ENCODE results near the gene MATN4. TPM values are rescaled to one million over a fixed set of nuclear protein-coding genes. Genes with fewer than 3 reads are reported as not detected.

MATN4 gene
- total RNA-seq, 4 donors from 2014 or later, result not detected

DNA sequence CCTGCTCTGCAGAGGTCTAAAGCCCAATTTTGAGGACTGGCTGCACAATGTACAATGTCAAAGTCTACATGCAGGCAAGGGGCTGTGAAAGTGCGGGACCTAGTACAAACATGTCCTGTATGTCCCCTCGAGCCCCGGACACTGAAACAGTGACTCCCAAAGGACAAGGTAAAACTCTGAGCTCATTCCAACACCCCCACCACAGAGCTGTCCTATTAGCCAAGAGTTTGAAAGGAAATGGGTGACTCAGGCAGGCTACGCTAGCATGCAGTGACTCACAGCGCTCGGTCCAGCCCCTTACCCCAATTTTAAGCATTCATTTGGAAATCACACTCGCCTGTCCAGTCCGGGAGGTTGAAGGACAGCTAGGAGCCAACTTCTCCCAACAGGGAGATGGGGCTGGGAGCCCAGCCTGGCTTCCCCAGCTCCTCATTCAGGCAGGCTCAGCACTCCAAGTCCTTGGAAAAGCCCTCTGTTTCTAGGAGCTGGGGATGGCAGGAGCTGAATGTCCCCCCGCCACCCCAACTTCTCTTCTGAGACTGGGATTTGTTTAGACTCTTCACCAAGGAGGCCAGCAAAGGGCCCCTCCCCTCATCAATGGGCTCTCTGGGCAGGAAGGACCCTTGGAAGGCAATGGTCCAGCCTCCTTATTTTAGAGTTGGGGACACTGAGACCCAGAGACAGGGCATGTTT lies 36.2 kb upstream of the MATN4 start:
- Histone ChIP-seq H3K4me1 (peaks cover 57 to 81% of the 10 kb centered on the region in 2 donors), H3K27me3 (no peaks in the 10 kb centered on the region), H3K9me3 (no peaks in the 10 kb centered on the region), H3K27ac (peak overlapping the region; percentile 90 to 100 (median 98)), H3K4me3 (peak overlapping the region; percentile 53 to 97 (median 78)), H3K36me3 (no peaks in the 10 kb centered on the region)
- in situ Hi-C loops (cut with MboI; ENCODE audit: low sequenced_read_pairs in 4 of 4), result loop anchor here in 2 of 4 donors (25.0 kb wide), 2 partner anchors 1132 to 1157 kb away; partner anchors contain the start of genes JPH2 (in 1 of the 2) and OSER1 (in 1 of the 2)
- ATAC-seq (peak; percentile 33 to 42), DNase-seq (peak; percentile 64 to 91)
- peak; percentile 88 to 93 for TF ChIP-seq POLR2A (IDR thresholded peaks at IDR 0.05)
- TF ChIP-seq, protein P1, sequence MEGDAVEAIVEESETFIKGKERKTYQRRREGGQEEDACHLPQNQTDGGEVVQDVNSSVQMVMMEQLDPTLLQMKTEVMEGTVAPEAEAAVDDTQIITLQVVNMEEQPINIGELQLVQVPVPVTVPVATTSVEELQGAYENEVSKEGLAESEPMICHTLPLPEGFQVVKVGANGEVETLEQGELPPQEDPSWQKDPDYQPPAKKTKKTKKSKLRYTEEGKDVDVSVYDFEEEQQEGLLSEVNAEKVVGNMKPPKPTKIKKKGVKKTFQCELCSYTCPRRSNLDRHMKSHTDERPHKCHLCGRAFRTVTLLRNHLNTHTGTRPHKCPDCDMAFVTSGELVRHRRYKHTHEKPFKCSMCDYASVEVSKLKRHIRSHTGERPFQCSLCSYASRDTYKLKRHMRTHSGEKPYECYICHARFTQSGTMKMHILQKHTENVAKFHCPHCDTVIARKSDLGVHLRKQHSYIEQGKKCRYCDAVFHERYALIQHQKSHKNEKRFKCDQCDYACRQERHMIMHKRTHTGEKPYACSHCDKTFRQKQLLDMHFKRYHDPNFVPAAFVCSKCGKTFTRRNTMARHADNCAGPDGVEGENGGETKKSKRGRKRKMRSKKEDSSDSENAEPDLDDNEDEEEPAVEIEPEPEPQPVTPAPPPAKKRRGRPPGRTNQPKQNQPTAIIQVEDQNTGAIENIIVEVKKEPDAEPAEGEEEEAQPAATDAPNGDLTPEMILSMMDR (IDR thresholded peaks at IDR 0.05 in 4 of 5, conservative IDR thresholded peaks at IDR 0.05 in 1 of 5), result no peak
- intact Hi-C loops (cut with DNase I; ENCODE audit: low total_unique reads), result no loop called here

DNA sequence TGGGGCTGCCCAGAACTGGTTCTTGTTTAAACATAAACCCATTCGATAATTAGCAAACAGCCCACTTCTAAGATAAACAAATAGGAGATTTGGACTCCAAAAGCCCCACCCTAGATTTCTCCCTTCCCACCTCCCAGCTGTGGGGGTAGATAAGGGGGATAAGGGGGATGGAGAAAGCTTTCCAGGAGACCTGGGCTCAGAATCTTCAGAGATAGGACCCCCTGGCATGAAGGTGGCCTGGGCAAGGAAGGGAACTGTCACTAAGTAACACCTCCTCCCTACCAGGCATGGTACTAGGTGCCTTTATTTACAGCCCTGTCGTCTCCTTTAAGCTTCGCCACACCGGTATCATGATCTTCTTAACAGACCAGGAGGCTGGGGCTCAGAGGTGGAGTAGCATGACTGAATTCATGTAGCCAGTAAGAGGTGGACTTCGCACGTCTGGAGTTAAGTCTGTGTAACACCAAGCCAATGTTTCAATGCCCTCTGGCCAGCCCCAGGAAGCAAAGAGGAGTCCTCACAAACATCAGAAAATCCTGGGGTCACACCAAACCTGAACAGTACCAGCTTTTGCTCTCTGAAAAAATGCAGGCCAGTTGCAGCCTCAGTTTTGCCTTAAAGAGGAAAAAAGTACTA lies 35.6 kb upstream of the MATN4 start:
- in situ Hi-C loops (cut with MboI; ENCODE audit: low sequenced_read_pairs in 4 of 4) (loop anchor here in 2 of 4 donors (25.0 kb wide), 2 partner anchors 1131 to 1156 kb away; partner anchors contain the start of genes JPH2 (in 1 of the 2) and OSER1 (in 1 of the 2)), intact Hi-C loops (cut with DNase I; ENCODE audit: low total_unique reads) (loop anchor here (1.0 kb wide), 1 partner anchor 15 kb away; no protein-coding TSS in a partner anchor)
- peak overlapping the region; percentile 90 to 100 (median 98) for H3K27ac ChIP-seq
- no peak for ATAC-seq
- H3K9me3 ChIP-seq, result no peaks in the 10 kb centered on the region
- DNase-seq, result peak in 1 of 2 donors; percentile 65
- peak overlapping the region; percentile 17 to 97 (median 74) for H3K4me3 ChIP-seq
- H3K4me1 ChIP-seq, result peaks cover 64 to 83% of the 10 kb centered on the region in 2 donors
- no peaks in the 10 kb centered on the region for H3K27me3 ChIP-seq
- TF ChIP-seq POLR2A (IDR thresholded peaks at IDR 0.05), result no peak
- TF ChIP-seq, protein P1 (IDR thresholded peaks at IDR 0.05 in 4 of 5, conservative IDR thresholded peaks at IDR 0.05 in 1 of 5), result no peak
- H3K36me3 ChIP-seq, result no peaks in the 10 kb centered on the region

DNA sequence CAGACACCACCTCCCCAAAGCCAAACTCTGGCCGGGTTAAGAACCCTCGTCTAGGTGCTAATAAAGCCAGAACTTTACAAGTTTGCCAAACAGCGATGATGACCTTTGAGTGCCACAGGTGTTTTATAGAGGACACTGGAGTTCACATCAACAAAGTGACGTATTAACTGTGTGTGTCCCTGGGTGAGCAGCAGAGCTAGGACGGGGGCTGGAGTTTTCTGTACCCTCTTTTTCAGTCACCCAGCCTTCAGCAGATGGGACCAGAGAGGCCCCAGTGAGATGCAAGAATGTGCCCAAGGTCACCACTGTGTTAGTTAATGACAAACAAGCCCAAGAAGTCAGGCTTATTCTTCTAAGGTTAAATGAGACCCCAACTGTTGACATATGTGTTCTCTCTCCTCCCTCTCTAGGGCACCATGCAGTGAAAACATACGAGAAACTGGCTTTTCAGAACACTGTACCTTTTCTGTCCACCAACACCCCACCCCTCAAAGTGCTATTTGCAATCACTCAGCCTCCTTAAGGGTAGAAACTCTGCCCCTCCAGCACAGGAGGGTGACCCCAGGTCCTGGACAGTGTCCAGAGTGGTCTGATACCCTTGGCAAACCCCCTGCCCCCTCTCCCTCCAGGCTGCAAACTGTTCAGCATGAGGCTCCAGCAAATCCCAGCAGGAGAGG lies 34.9 kb upstream of the MATN4 start:
- peak overlapping the region; percentile 17 to 97 (median 74) for H3K4me3 ChIP-seq
- H3K4me1 ChIP-seq, result peaks cover 70 to 86% of the 10 kb centered on the region in 2 donors
- intact Hi-C loops (cut with DNase I; ENCODE audit: low total_unique reads), result loop anchor here (1.0 kb wide), 1 partner anchor 15 kb away; no protein-coding TSS in a partner anchor

More for the DNA sequence above, 34.9 kb upstream of the MATN4 start:
- Histone ChIP-seq H3K27me3 (no peaks in the 10 kb centered on the region), H3K27ac (peak overlapping the region; percentile 90 to 100 (median 98)), H3K9me3 (no peaks in the 10 kb centered on the region), H3K36me3 (no peaks in the 10 kb centered on the region)
- DNase-seq, result no peak
- TF ChIP-seq, protein P1 (IDR thresholded peaks at IDR 0.05 in 4 of 5, conservative IDR thresholded peaks at IDR 0.05 in 1 of 5), result no peak
- TF ChIP-seq POLR2A (IDR thresholded peaks at IDR 0.05), result no peak
- peak; percentile 5 for ATAC-seq
- in situ Hi-C loops (cut with MboI; ENCODE audit: low sequenced_read_pairs in 4 of 4), result loop anchor here in 2 of 4 donors (25.0 kb wide), 2 partner anchors 1131 to 1156 kb away; partner anchors contain the start of genes JPH2 (in 1 of the 2) and OSER1 (in 1 of the 2)
